HL-60 (cell line): Measurements from ENCODE around the gene PTPRN2.
"Not testable (repeated sequence)": the region's sequence is repeated elsewhere in the genome, so short reads cannot be mapped to it uniquely, and the experiment has no call there.

Experiments used
- DNase-seq, 2 experiments: peaks; one replicate each; pipeline ENCODE4 v3.0.0-alpha.2; 2010 to 2020; ENCODE audit warnings: low read depth in 1 of 2, low spot score in 1 of 2
- H3K27ac ChIP-seq: fragments of 250-450 bp; sonication (Bioruptor Pico); replicated peaks from 2 replicates; pipeline ENCODE4 v1.5.1; 2020; ENCODE audit warnings: mild to moderate bottlenecking, moderate library complexity
- H3K27me3 ChIP-seq: fragments of 250-450 bp; sonication (Bioruptor Pico); 2 replicates; pipeline ENCODE4 v1.5.1; 2021; ENCODE audit warnings: mild to moderate bottlenecking, moderate library complexity; ENCODE audit not compliant: insufficient read depth, poor library complexity, severe bottlenecking
- H3K4me3 ChIP-seq: replicated peaks from 2 replicates; pipeline ENCODE4 v1.5.1; 2011; ENCODE audit warnings: mild to moderate bottlenecking, control low read depth, low read length; ENCODE audit not compliant: insufficient read depth
- CTCF ChIP-seq: IDR thresholded peaks from one replicate; pipeline ENCODE4 v1.5.1; 2011; ENCODE audit warnings: low read length, control low read depth, inconsistent platforms; ENCODE audit not compliant: insufficient read depth
- GABPA ChIP-seq: IDR thresholded peaks from 2 replicates; pipeline ENCODE4 v1.6.1; 2012; ENCODE audit warnings: low read depth
- POLR2AphosphoS5 ChIP-seq: IDR thresholded peaks from 2 replicates; pipeline ENCODE4 v1.6.1; 2012; ENCODE audit warnings: low read depth
- REST ChIP-seq: IDR thresholded peaks from 2 replicates; pipeline ENCODE4 v1.6.1; 2012; ENCODE audit warnings: low read depth; ENCODE audit not compliant: insufficient replicate concordance
- SPI1 ChIP-seq: IDR thresholded peaks from 2 replicates; pipeline ENCODE4 v1.6.1; 2012; ENCODE audit warnings: low read depth, mild to moderate bottlenecking, borderline replicate concordance

The PTPRN2 gene

GRCh38 chr7:158460665-158461064 lies 127.0 kb downstream of the PTPRN2 start:
- H3K27ac ChIP-seq: no peak overlapping the region
- H3K27me3 ChIP-seq: no peaks in the 10 kb centered on the region

GRCh38 chr7:158458716-158459282 lies 128.8 kb downstream of the PTPRN2 start:
- DNase-seq: no peak
- no peak overlapping the region for H3K27ac ChIP-seq
- TF ChIP-seq CTCF (no peak), SPI1 (no peak), REST (no peak), POLR2AphosphoS5 (no peak), GABPA (no peak)
- no peak overlapping the region for H3K4me3 ChIP-seq
- H3K27me3 ChIP-seq: no peaks in the 10 kb centered on the region

More at GRCh38 chr7:158460665-158461064, 127.0 kb downstream of the PTPRN2 start:
- DNase-seq: no peak
- H3K4me3 ChIP-seq: no peak overlapping the region
- no peak for TF ChIP-seq SPI1
- TF ChIP-seq CTCF: no peak
- no peak for TF ChIP-seq GABPA
- TF ChIP-seq POLR2AphosphoS5: no peak
- TF ChIP-seq REST: no peak

- no peak for DNase-seq
- Histone ChIP-seq H3K27ac (no peak overlapping the region), H3K4me3 (no peak overlapping the region), H3K27me3 (no peaks in the 10 kb centered on the region)
- TF ChIP-seq GABPA (no peak), POLR2AphosphoS5 (no peak), SPI1 (no peak), CTCF (no peak), REST (no peak)
Observed at GRCh38 chr7:158458096-158458495, 129.5 kb downstream of the PTPRN2 start.

GRCh38 chr7:158457586-158457985 lies 130.0 kb downstream of the PTPRN2 start:
- not testable (repeated sequence) for DNase-seq, H3K27ac ChIP-seq, H3K4me3 ChIP-seq, H3K27me3 ChIP-seq
